ENCODE data around the gene EFNA2. TPM values are rescaled to one million over a fixed set of nuclear protein-coding genes. Genes with fewer than 3 reads are reported as not detected.

EFNA2 gene
- total RNA-seq, 4 donors from 2014 or later, result 30.5 to 112 (median 40.6) TPM

DNA sequence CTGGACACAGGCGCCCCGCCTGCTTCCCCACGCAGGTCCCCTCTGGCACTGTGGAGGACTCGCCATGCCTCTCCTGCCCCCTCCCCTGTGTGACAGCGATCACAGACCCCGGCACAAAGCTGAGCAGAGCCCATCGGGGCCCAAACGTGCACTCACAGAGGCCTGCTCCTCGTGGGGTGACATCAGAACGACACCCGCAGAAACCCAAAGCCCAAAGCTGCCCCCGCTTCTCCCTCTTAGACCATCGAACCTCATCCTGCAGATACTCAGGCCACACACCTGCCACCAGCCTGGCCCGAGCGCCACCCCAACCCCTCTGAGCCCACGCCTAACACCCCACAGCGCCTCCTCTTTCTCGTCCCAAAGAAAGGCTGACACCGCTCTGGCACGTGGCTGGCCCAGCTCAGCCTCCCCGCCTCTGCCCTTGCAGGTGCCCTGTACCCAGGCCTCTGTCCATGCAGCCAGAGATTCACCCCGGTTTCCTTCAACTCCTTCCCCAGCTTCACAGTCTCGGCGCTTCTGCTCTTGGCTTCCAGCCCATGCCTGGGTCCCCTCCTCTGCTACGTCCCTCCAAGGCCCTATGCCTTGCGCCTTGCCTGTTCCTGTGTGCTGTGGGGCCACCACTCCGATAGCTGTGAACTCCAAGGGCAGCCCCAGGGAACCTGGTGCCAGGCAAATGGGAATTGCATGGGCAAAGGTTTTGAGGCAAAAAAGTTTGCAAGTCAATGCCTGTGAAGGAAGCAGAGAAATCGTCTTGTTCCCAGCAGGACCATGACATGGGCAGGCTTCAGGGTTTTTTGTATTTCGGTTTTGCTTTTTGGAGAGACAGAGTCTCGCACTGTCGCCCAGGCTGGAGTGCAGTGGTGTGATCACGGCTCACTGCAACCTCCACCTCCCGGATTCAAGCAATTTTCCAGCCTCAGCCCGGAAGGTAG lies 47.0 kb upstream of the EFNA2 start:
- H3K27ac ChIP-seq, result peak overlapping the region; percentile 98 to 99 (median 98)
- no peak for TF ChIP-seq POLR2AphosphoS5 (IDR thresholded peaks at IDR 0.05)
- WGBS, 2 donors (ENCODE audit: low coverage in 1 of 2), result 45 to 78% methylated on average over 6 to 34 of the region's 34 CpGs
- in situ Hi-C loops (cut with MboI; ENCODE audit: low pct_ligation_motif_present in 1 of 4, low pct_unique_long_range_greater_than_20kb in 1 of 4, low sequenced_read_pairs in 3 of 4), result no loop called here
- no peaks in the 10 kb centered on the region for H3K36me3 ChIP-seq
- no peak for DNase-seq
- peaks cover 43% of the 10 kb centered on the region for H3K27me3 ChIP-seq
- H3K4me1 ChIP-seq, result peaks cover 36 to 54% (median 45%) of the 10 kb centered on the region in 4 donors
- peak overlapping the region in 2 of 4 donors; percentile 40 to 41 for H3K4me3 ChIP-seq
- H3K9me3 ChIP-seq, result no peaks in the 10 kb centered on the region
- intact Hi-C loops (cut with DNase I; ENCODE audit: low total_unique reads), result no loop called here

GRCh38 chr19:1239420-1239795 lies 46.3 kb upstream of the EFNA2 start:
- peak overlapping the region; percentile 98 to 99 (median 98) for H3K27ac ChIP-seq
- DNase-seq, result no peak
- no peaks in the 10 kb centered on the region for H3K36me3 ChIP-seq
- H3K27me3 ChIP-seq, result peaks cover 35% of the 10 kb centered on the region
- 57 to 83% methylated on average over 1 to 11 of the region's 11 CpGs for WGBS, 2 donors (ENCODE audit: low coverage in 1 of 2)
- H3K4me3 ChIP-seq, result no peak overlapping the region
- in situ Hi-C loops (cut with MboI; ENCODE audit: low pct_ligation_motif_present in 1 of 4, low pct_unique_long_range_greater_than_20kb in 1 of 4, low sequenced_read_pairs in 3 of 4) (no loop called here), intact Hi-C loops (cut with DNase I; ENCODE audit: low total_unique reads) (no loop called here)
- peaks cover 43 to 56% (median 49%) of the 10 kb centered on the region in 4 donors for H3K4me1 ChIP-seq
- TF ChIP-seq EP300 (IDR thresholded peaks at IDR 0.05; ENCODE audit: low read depth), result no peak
- no peaks in the 10 kb centered on the region for H3K9me3 ChIP-seq

- peak overlapping the region; percentile 98 to 99 (median 98) for H3K27ac ChIP-seq
- 0 to 13% methylated on average over 6 to 56 of the region's 84 CpGs for WGBS, 2 donors (ENCODE audit: low coverage in 1 of 2)
- H3K27me3 ChIP-seq, result peaks cover 29% of the 10 kb centered on the region
- H3K4me1 ChIP-seq, result peaks cover 50 to 63% (median 55%) of the 10 kb centered on the region in 4 donors
- intact Hi-C loops (cut with DNase I; ENCODE audit: low total_unique reads), result loop anchor here (10.0 kb wide), 2 partner anchors 135 to 215 kb away; partner anchors contain the start of genes CNN2, GPX4, RNU6-2 and TMEM259
- peak overlapping the region in 3 of 4 donors; percentile 8 to 86 (median 29) for H3K4me3 ChIP-seq
- in situ Hi-C loops (cut with MboI; ENCODE audit: low pct_ligation_motif_present in 1 of 4, low pct_unique_long_range_greater_than_20kb in 1 of 4, low sequenced_read_pairs in 3 of 4), result no loop called here
- TF ChIP-seq POLR2A (IDR thresholded peaks at IDR 0.05) (no peak), CTCF (IDR thresholded peaks at IDR 0.05) (peak; percentile 59 to 93 (median 82))
- no peaks in the 10 kb centered on the region for H3K36me3 ChIP-seq
- no peaks in the 10 kb centered on the region for H3K9me3 ChIP-seq
- peak; percentile 88 for DNase-seq
Measured at GRCh38 chr19:1239796-1240737, 45.6 kb upstream of the EFNA2 start.

- Histone ChIP-seq H3K4me3 (peak overlapping the region in 2 of 4 donors; percentile 29 to 86), H3K27me3 (peaks cover 20% of the 10 kb centered on the region), H3K4me1 (peaks cover 59 to 71% (median 64%) of the 10 kb centered on the region in 4 donors), H3K27ac (peak overlapping the region; percentile 98 to 99 (median 98)), H3K9me3 (no peaks in the 10 kb centered on the region), H3K36me3 (no peaks in the 10 kb centered on the region)
- in situ Hi-C loops (cut with MboI; ENCODE audit: low pct_ligation_motif_present in 1 of 4, low pct_unique_long_range_greater_than_20kb in 1 of 4, low sequenced_read_pairs in 3 of 4) (no loop called here), intact Hi-C loops (cut with DNase I; ENCODE audit: low total_unique reads) (loop anchor here (10.0 kb wide), 2 partner anchors 136 to 216 kb away; partner anchors contain the start of genes CNN2, GPX4, RNU6-2 and TMEM259)
- no peak for TF ChIP-seq CTCF (IDR thresholded peaks at IDR 0.05)
- no peak for TF ChIP-seq POLR2AphosphoS5 (IDR thresholded peaks at IDR 0.05)
- TF ChIP-seq EP300 (IDR thresholded peaks at IDR 0.05; ENCODE audit: low read depth), result no peak
- TF ChIP-seq POLR2A (IDR thresholded peaks at IDR 0.05), result no peak
- no peak for DNase-seq
- WGBS, 2 donors (ENCODE audit: low coverage in 1 of 2), result 53% methylated on average over 15 of the region's 15 CpGs; no CpG with 5 or more reads in 1 of the 2 donors
Measured at GRCh38 chr19:1240925-1241324, 44.7 kb upstream of the EFNA2 start.
